K562 (cell line): ENCODE data around the gene PAK1IP1. TPM values are rescaled to one million over a fixed set of nuclear protein-coding genes. Genes with fewer than 3 reads are reported as not detected.
A peak's percentile ranks its signal among the peaks of the same experiment; 100 is the strongest.

Experiments used
- ARID1B ChIP-seq: fragments of 450-650 bp; IDR thresholded peaks from 2 replicates; pipeline ENCODE4 v1.6.1; 2016; ENCODE audit warnings: antibody characterized with exemption, mild to moderate bottlenecking, inconsistent platforms
- E2F4 ChIP-seq: sonication (generic); formaldehyde crosslinking; IDR thresholded peaks from 2 replicates; pipeline ENCODE4 v1.8.0; 2022; ENCODE audit warnings: mild to moderate bottlenecking, low read depth, missing genetic modification reagents
- KAT2B ChIP-seq: IDR thresholded peaks from one replicate; pipeline ENCODE4 v1.6.1; 2012; ENCODE audit warnings: low read depth, mild to moderate bottlenecking, control low read depth, inconsistent platforms, low read length, moderate library complexity
- MCM7 ChIP-seq, 2 experiments: fragments of 450-650 bp; IDR thresholded peaks; 2 replicates each; pipeline ENCODE4 v1.6.1; 2016 to 2018
- NFRKB ChIP-seq: fragments of 450-650 bp; IDR thresholded peaks from 2 replicates; pipeline ENCODE4 v1.6.1; 2016; ENCODE audit warnings: low read depth
- NFXL1 ChIP-seq: fragments of 450-650 bp; formaldehyde crosslinking; IDR thresholded peaks from 2 replicates; pipeline ENCODE4 v1.4.0; 2021; ENCODE audit warnings: mild to moderate bottlenecking
- NR4A1 ChIP-seq, 2 experiments: fragments of 250-450 bp in 1 of 2; fragments of 450-650 bp in 1 of 2; sonication (Bioruptor Pico) in 1 of 2; IDR thresholded peaks; 2 replicates each; pipeline versions ENCODE4 v1.4.0 to v1.6.1; 2016 to 2020; ENCODE audit warnings: mild to moderate bottlenecking in 2 of 2, missing compliant biosample characterization in 1 of 2, missing genetic modification characterization in 1 of 2, moderate library complexity in 1 of 2
- POLR2G ChIP-seq: fragments of 200-400 bp; formaldehyde crosslinking; IDR thresholded peaks from 2 replicates; pipeline ENCODE4 v1.6.1; 2017; ENCODE audit warnings: low read depth, mild to moderate bottlenecking, antibody characterized with exemption, low read length, moderate library complexity
- THRA ChIP-seq: fragments of 450-650 bp; IDR thresholded peaks from 2 replicates; pipeline ENCODE4 v1.6.1; 2017; ENCODE audit warnings: mild to moderate bottlenecking, moderate library complexity
- TOE1 ChIP-seq, 2 experiments: fragments of 450-650 bp in 1 of 2; sonication (generic) in 1 of 2; formaldehyde crosslinking in 1 of 2; IDR thresholded peaks; 2 replicates each; pipeline versions ENCODE4 v1.7.1 to v1.8.0; 2016 to 2022; ENCODE audit warnings: borderline replicate concordance in 2 of 2, mild to moderate bottlenecking in 2 of 2, antibody characterized with exemption in 1 of 2, inconsistent platforms in 1 of 2, low read depth in 1 of 2, missing genetic modification reagents in 1 of 2, moderate library complexity in 1 of 2
- ZBTB49 ChIP-seq: sonication (generic); formaldehyde crosslinking; IDR thresholded peaks from 2 replicates; pipeline ENCODE4 v1.8.0; 2022; ENCODE audit warnings: missing genetic modification reagents, mild to moderate bottlenecking, borderline replicate concordance
- ZNF316 ChIP-seq: fragments of 450-650 bp; IDR thresholded peaks from 2 replicates; pipeline ENCODE4 v1.6.1; 2016
- ZNF561 ChIP-seq: fragments of 450-650 bp; formaldehyde crosslinking; conservative IDR thresholded peaks from 2 replicates; pipeline ENCODE4 v1.4.0; 2020; ENCODE audit warnings: mild to moderate bottlenecking, moderate library complexity
- ZNF740 ChIP-seq, 3 experiments: fragments of 200-800 bp in 1 of 3; sonication (Bioruptor generic) in 1 of 3; sonication (generic) in 1 of 3; formaldehyde crosslinking in 1 of 3; IDR thresholded peaks; 2 replicates each; pipeline versions ENCODE4 v1.6.1 to v1.8.0; 2016 to 2022; ENCODE audit warnings: mild to moderate bottlenecking in 2 of 3, missing compliant biosample characterization in 2 of 3, missing genetic modification characterization in 2 of 3, missing genetic modification reagents in 1 of 3
- polyA plus RNA-seq, 8 experiments: library from polyadenylated mRNA; depleted of rRNA in 4 of 8; stranded (reverse) in 5 of 8; unstranded in 3 of 8; fragments of >200 nt; fragmentation: Nextera tagmentation in 2 of 8; fragmentation: Illumina TruSeq in 1 of 8; extraction: Ambion mirVana in 2 of 8; extraction: Trizol in 1 of 8; gene quantifications; 2 replicates each; pipeline versions ENCODE4 v1.2.1 to v1.2.3, GENCODE V29; 2011 to 2014; ENCODE audit warnings: inconsistent platforms in 1 of 8, missing spikeins in 1 of 8
- total RNA-seq, 7 experiments: library from RNA; depleted of rRNA in 6 of 7; stranded (reverse); fragments of >200 nt in 6 of 7; fragmentation: Illumina TruSeq in 2 of 7; extraction: Trizol in 2 of 7; gene quantifications; 2 replicates each; pipeline versions ENCODE4 v1.2.1 to v1.2.3, GENCODE V29; 2011 to 2021; ENCODE audit warnings: low replicate concordance in 1 of 7

PAK1IP1 gene
- total and polyA plus RNA-seq, 9 of the 15 experiments (the other 6 are each of a cell fraction or from before 2014, with no cell fraction given): 50.0 to 200 (median 87.0) TPM

- no peak for TF ChIP-seq ZNF316
- TF ChIP-seq NFXL1 (CRISPR knock-in tag): no peak
- peak; percentile 70; the same call in 1 of the 2 replicates for TF ChIP-seq ZNF561
- TF ChIP-seq ZNF740 (CRISPR knock-in tag; IDR thresholded peaks at IDR 0.05): no peak
- TF ChIP-seq ZNF740 (tag; IDR thresholded peaks at IDR 0.05): no peak
- TF ChIP-seq NFRKB: no peak
- no peak for TF ChIP-seq KAT2B
- no peak for TF ChIP-seq MCM7 (IDR thresholded peaks at IDR 0.05)
- no peak for TF ChIP-seq POLR2G
- TF ChIP-seq NR4A1 (CRISPR knock-in tag; IDR thresholded peaks at IDR 0.05): no peak
- TF ChIP-seq NR4A1 (tag; IDR thresholded peaks at IDR 0.05): no peak
- TF ChIP-seq THRA: no peak
- TF ChIP-seq ZBTB49: no peak
- 0 out of 2 replicates have a peak, but pooled peaks have one; percentile 17 for TF ChIP-seq E2F4
- no peak for TF ChIP-seq TOE1 (IDR thresholded peaks at IDR 0.05; ENCODE audit: borderline replicate concordance)
- TF ChIP-seq TOE1 (CRISPR knock-in tag; IDR thresholded peaks at IDR 0.05; ENCODE audit: borderline replicate concordance, low read depth): no peak
- TF ChIP-seq ARID1B: no peak
Observed at GRCh38 chr6:10692965-10693538, 1.7 kb upstream of the PAK1IP1 start (continued).
